H1 (cell line): Measurements from ENCODE around the gene SCAMP3. TPM values are rescaled to one million over a fixed set of nuclear protein-coding genes. Genes with fewer than 3 reads are reported as not detected.

Source experiments
- CBX8 ChIP-seq: fragments of 300-800, 300-1000 bp; sonication (generic); IDR thresholded peaks from 2 replicates; pipeline ENCODE4 v1.7.1; 2016; ENCODE audit warnings: low read depth, low read length, borderline replicate concordance
- PHF8 ChIP-seq: fragments of 200-600 bp; sonication (generic); conservative IDR thresholded peaks from 2 replicates; pipeline ENCODE4 v1.7.1; 2012; ENCODE audit warnings: low read depth, mild to moderate bottlenecking, inconsistent platforms, low read length, moderate library complexity
- SIN3A ChIP-seq, 2 experiments: IDR thresholded peaks in 1 of 2; conservative IDR thresholded peaks in 1 of 2; 2 replicates each; pipeline ENCODE4 v1.6.1; 2011 to 2012; ENCODE audit warnings: low read length in 2 of 2, improper control_type of control experiment in 1 of 2, low read depth in 1 of 2, mild to moderate bottlenecking in 1 of 2
- SIRT6 ChIP-seq: IDR thresholded peaks from one replicate; pipeline ENCODE4 v1.7.1; 2012; ENCODE audit warnings: low read length, inconsistent platforms
- SP1 ChIP-seq: IDR thresholded peaks from 2 replicates; pipeline ENCODE4 v1.6.1; 2011; ENCODE audit warnings: low read depth, low read length
- TAF7 ChIP-seq: optimal IDR thresholded peaks from 2 replicates; pipeline ENCODE3; 2011; ENCODE audit warnings: low read depth, mild to moderate bottlenecking, inconsistent platforms, low read length, moderate library complexity, borderline replicate concordance
- polyA plus RNA-seq, 7 experiments: library from polyadenylated mRNA; depleted of rRNA in 3 of 7; stranded (reverse) in 5 of 7; unstranded in 2 of 7; fragments of >200 nt in 5 of 7; fragments of 200-250 nt in 2 of 7; gene quantifications; 1 replicate in 5 of 7; 2 replicates in 1 of 7; 4 replicates in 1 of 7; pipeline versions ENCODE4 v1.2.1 to v1.2.3, GENCODE V29; 2011 to 2013; ENCODE audit warnings: missing spikeins in 2 of 7, mixed read lengths in 2 of 7
- total RNA-seq: library from RNA; stranded (reverse); fragmentation: NEBNext Ultra II Directional; extraction: Animal tissue kit (Norgen Biotek cat#: 25700); gene quantifications from 2 replicates; pipeline ENCODE4 v1.2.1, GENCODE V29; 2021
- TF ChIP-seq, protein P1 (sequence below): IDR thresholded peaks from 2 replicates; pipeline ENCODE4 v1.6.1; 2012; ENCODE audit warnings: inconsistent platforms

SCAMP3 gene
- total and polyA plus RNA-seq, 2 of the 8 experiments (the other 6 are each of a cell fraction or from before 2014, with no cell fraction given) = 48.9 to 143 TPM

DNA sequence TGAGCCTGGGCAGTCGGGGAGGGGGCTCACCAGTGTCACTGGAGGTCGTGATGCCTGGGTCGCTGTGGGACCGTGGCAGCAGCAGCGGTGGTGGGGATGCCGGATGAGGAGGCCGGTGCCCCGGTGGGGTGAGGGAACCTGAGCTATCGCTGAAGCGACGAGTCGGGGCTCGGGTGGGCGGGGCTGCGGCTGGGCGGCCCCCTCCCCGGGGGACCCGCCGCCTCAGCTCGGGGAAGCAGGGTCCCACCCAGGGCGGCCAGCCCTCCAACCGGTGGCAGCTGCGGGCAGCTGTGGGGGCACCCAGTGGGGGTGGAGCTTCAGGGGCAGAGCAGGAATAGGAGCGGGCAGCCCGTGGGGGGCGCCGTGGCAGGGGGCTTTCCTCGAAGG, 11.9 kb downstream of the SCAMP3 start (continued):
- TF ChIP-seq CBX8 (no peak), SP1 (no peak), TAF7 (no peak), SIN3A (conservative IDR thresholded peaks at IDR 0.05 in 1 of 2, IDR thresholded peaks at IDR 0.05 in 1 of 2; ENCODE audit: low read depth in 1 of 2, low read length in 2 of 2) (no peak), SIRT6 (no peak), PHF8 (no peak)
- TF ChIP-seq, protein P1, sequence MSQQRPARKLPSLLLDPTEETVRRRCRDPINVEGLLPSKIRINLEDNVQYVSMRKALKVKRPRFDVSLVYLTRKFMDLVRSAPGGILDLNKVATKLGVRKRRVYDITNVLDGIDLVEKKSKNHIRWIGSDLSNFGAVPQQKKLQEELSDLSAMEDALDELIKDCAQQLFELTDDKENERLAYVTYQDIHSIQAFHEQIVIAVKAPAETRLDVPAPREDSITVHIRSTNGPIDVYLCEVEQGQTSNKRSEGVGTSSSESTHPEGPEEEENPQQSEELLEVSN = no peak
